Stomach (tissue), 4 donors: ENCODE measurements around the gene ZNRF3.
"Not testable (repeated sequence)": the region's sequence is repeated elsewhere in the genome, so short reads cannot be mapped to it uniquely, and the experiment has no call there.

Source experiments
- CTCF ChIP-seq, 7 experiments: fragments of 450-650 bp in 4 of 7; fragments of 200-600 bp in 3 of 7; sonication (generic) in 3 of 7; IDR thresholded peaks; one replicate each; pipeline ENCODE4 v1.5.1; 2016 to 2019; ENCODE audit warnings: antibody characterized with exemption in 7 of 7, control low read depth in 2 of 7, mild to moderate bottlenecking in 1 of 7
- EP300 ChIP-seq: sonication (generic); formaldehyde crosslinking; IDR thresholded peaks from one replicate; pipeline ENCODE4 v1.6.1; 2017; ENCODE audit warnings: antibody characterized with exemption
- POLR2A ChIP-seq, 4 donors: fragments of 450-650 bp; IDR thresholded peaks; one replicate each; pipeline ENCODE4 v1.6.1; 2016; ENCODE audit warnings: antibody characterized with exemption in 4 of 4, control low read depth in 2 of 4, mild to moderate bottlenecking in 1 of 4, moderate library complexity in 1 of 4

- not testable (repeated sequence) for TF ChIP-seq CTCF (IDR thresholded peaks at IDR 0.05); POLR2A (IDR thresholded peaks at IDR 0.05); EP300
Observed at GRCh38 chr22:28886679-28887078, 3.3 kb downstream of the ZNRF3 start.
